HL-60 (cell line): Measurements from ENCODE around the gene BABAM2.
"Not testable (repeated sequence)": the region's sequence is repeated elsewhere in the genome, so short reads cannot be mapped to it uniquely, and the experiment has no call there.

ENCODE experiments used
- DNase-seq, 2 experiments: peaks; one replicate each; pipeline ENCODE4 v3.0.0-alpha.2; 2010 to 2020; ENCODE audit warnings: low read depth in 1 of 2, low spot score in 1 of 2
- H3K27ac ChIP-seq: fragments of 250-450 bp; sonication (Bioruptor Pico); replicated peaks from 2 replicates; pipeline ENCODE4 v1.5.1; 2020; ENCODE audit warnings: mild to moderate bottlenecking, moderate library complexity
- H3K27me3 ChIP-seq: fragments of 250-450 bp; sonication (Bioruptor Pico); 2 replicates; pipeline ENCODE4 v1.5.1; 2021; ENCODE audit warnings: mild to moderate bottlenecking, moderate library complexity; ENCODE audit not compliant: insufficient read depth, poor library complexity, severe bottlenecking
- H3K4me3 ChIP-seq: replicated peaks from 2 replicates; pipeline ENCODE4 v1.5.1; 2011; ENCODE audit warnings: mild to moderate bottlenecking, control low read depth, low read length; ENCODE audit not compliant: insufficient read depth
- GABPA ChIP-seq: IDR thresholded peaks from 2 replicates; pipeline ENCODE4 v1.6.1; 2012; ENCODE audit warnings: low read depth
- POLR2AphosphoS5 ChIP-seq: IDR thresholded peaks from 2 replicates; pipeline ENCODE4 v1.6.1; 2012; ENCODE audit warnings: low read depth
- SPI1 ChIP-seq: IDR thresholded peaks from 2 replicates; pipeline ENCODE4 v1.6.1; 2012; ENCODE audit warnings: low read depth, mild to moderate bottlenecking, borderline replicate concordance
- TF ChIP-seq, protein P1 (sequence below): IDR thresholded peaks from 2 replicates; pipeline ENCODE4 v1.6.1; 2012; ENCODE audit warnings: low read depth; ENCODE audit not compliant: insufficient replicate concordance
- TF ChIP-seq, protein P2 (sequence below): IDR thresholded peaks from one replicate; pipeline ENCODE4 v1.5.1; 2011; ENCODE audit warnings: low read length, control low read depth, inconsistent platforms; ENCODE audit not compliant: insufficient read depth

The BABAM2 gene

DNA sequence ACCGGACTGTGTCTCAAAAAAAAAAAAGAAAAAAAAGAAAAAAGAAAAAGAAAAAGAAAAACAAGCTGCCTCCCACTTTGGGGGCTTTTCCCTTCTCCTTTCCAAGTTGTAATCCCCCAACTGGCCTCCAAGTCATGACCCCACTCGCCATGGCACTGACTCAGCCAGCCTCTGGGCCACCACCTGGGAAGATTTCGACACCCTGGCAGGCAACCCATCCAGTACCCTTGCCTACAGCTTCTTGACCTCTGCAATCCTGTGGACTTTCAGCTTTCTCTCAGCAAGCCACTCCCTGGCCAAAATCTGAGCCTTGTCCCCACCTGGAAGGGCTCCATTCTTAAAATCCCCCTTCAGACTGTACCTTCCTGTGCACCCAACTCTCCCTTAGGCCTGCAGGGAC is 479.8 kb downstream of the BABAM2 start:
- no peak overlapping the region for H3K4me3 ChIP-seq

DNA sequence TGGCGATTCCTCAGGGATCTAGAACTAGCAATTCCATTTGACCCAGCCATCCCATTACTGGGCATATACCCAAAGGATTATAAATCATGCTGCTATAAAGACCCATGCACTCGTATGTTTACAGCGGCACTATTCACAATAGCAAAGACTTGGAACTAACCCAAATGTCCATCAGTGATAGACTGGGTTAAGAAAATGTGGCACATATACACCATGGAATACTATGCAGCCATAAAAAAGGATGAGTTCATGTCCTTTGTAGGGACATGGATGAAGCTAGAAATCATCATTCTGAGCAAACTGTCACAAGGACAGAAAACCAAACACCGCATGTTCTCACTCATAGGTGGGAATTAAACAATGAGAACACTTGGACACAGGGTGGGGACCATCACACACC is 481.2 kb downstream of the BABAM2 start:
- not testable (repeated sequence) for H3K27ac ChIP-seq, DNase-seq, H3K27me3 ChIP-seq, H3K4me3 ChIP-seq

More for the DNA sequence above, 479.8 kb downstream of the BABAM2 start:
- Histone ChIP-seq H3K27me3 (no peaks in the 10 kb centered on the region), H3K27ac (no peak overlapping the region)
- no peak for TF ChIP-seq GABPA
- TF ChIP-seq POLR2AphosphoS5 = no peak
- TF ChIP-seq, protein P1, sequence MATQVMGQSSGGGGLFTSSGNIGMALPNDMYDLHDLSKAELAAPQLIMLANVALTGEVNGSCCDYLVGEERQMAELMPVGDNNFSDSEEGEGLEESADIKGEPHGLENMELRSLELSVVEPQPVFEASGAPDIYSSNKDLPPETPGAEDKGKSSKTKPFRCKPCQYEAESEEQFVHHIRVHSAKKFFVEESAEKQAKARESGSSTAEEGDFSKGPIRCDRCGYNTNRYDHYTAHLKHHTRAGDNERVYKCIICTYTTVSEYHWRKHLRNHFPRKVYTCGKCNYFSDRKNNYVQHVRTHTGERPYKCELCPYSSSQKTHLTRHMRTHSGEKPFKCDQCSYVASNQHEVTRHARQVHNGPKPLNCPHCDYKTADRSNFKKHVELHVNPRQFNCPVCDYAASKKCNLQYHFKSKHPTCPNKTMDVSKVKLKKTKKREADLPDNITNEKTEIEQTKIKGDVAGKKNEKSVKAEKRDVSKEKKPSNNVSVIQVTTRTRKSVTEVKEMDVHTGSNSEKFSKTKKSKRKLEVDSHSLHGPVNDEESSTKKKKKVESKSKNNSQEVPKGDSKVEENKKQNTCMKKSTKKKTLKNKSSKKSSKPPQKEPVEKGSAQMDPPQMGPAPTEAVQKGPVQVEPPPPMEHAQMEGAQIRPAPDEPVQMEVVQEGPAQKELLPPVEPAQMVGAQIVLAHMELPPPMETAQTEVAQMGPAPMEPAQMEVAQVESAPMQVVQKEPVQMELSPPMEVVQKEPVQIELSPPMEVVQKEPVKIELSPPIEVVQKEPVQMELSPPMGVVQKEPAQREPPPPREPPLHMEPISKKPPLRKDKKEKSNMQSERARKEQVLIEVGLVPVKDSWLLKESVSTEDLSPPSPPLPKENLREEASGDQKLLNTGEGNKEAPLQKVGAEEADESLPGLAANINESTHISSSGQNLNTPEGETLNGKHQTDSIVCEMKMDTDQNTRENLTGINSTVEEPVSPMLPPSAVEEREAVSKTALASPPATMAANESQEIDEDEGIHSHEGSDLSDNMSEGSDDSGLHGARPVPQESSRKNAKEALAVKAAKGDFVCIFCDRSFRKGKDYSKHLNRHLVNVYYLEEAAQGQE = no peak
- TF ChIP-seq SPI1 = no peak
- TF ChIP-seq, protein P2, sequence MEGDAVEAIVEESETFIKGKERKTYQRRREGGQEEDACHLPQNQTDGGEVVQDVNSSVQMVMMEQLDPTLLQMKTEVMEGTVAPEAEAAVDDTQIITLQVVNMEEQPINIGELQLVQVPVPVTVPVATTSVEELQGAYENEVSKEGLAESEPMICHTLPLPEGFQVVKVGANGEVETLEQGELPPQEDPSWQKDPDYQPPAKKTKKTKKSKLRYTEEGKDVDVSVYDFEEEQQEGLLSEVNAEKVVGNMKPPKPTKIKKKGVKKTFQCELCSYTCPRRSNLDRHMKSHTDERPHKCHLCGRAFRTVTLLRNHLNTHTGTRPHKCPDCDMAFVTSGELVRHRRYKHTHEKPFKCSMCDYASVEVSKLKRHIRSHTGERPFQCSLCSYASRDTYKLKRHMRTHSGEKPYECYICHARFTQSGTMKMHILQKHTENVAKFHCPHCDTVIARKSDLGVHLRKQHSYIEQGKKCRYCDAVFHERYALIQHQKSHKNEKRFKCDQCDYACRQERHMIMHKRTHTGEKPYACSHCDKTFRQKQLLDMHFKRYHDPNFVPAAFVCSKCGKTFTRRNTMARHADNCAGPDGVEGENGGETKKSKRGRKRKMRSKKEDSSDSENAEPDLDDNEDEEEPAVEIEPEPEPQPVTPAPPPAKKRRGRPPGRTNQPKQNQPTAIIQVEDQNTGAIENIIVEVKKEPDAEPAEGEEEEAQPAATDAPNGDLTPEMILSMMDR = no peak
- no peak for DNase-seq

DNA sequence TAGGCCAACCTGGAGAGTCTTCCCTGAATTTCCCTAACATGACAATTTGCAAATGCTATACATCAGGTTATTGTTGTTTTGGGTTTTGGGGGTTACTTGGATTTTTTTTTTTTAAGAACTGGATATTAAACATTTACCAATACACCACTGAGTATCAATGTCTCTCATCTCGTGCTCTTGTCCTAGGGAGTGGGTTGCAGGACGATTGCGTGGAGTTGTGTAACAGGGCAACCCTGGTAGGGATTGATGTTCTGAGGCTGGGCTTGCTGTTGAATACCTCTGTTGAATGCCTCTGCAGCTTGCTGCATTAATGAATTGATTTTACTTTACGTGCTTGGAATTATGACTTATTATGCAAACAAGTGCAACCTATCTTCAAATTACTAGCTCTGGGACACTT is 483.3 kb downstream of the BABAM2 start:
- no peaks in the 10 kb centered on the region for H3K27me3 ChIP-seq
- no peak for DNase-seq
- no peak overlapping the region for H3K27ac ChIP-seq
- TF ChIP-seq, protein P1 = no peak
- no peak for TF ChIP-seq SPI1
- TF ChIP-seq, protein P2 = no peak
- H3K4me3 ChIP-seq = no peak overlapping the region

DNA sequence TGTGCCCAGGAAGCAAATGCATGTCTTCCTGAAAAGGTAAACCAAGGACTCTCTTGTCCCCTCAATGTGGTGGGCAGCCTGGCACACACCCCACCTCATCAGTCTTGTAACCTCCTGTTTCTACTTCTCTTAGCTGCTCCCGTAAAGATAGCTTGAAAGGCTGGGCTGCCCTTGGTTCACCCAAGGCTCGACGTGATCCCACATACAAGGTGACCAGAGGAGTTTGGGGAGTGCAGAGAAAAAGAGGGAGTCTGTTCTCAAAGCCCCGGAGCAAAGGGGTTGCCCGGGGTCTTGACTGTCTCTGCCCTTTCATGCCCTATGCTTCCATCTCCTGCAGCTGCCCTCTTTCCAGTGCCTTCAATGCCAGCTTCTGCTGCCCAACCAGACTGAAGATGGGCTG is 483.8 kb downstream of the BABAM2 start:
- TF ChIP-seq, protein P1 = no peak
- TF ChIP-seq POLR2AphosphoS5 = no peak
- TF ChIP-seq SPI1 = no peak
- TF ChIP-seq, protein P2 = no peak
- TF ChIP-seq GABPA = no peak
- no peak overlapping the region for H3K27ac ChIP-seq
- H3K4me3 ChIP-seq = no peak overlapping the region
- no peaks in the 10 kb centered on the region for H3K27me3 ChIP-seq
- DNase-seq = no peak
